GM12865 (cell line): Measurements from ENCODE around the gene TMED3.
"Not testable (repeated sequence)": the region's sequence is repeated elsewhere in the genome, so short reads cannot be mapped to it uniquely, and the experiment has no call there.

ENCODE experiments used
- DNase-seq: peaks from one replicate; pipeline ENCODE4 v3.0.0; 2010; ENCODE audit warnings: low read depth
- H3K4me3 ChIP-seq: 2 replicates; pipeline ENCODE4 v1.5.1; 2011; ENCODE audit warnings: mild to moderate bottlenecking, low read depth, low read length, control low read depth
- TF ChIP-seq, protein P1 (sequence below): IDR thresholded peaks from 2 replicates; pipeline ENCODE4 v1.5.1; 2011; ENCODE audit warnings: low read length, control low read depth, low read depth, inconsistent platforms; ENCODE audit not compliant: insufficient read depth; ENCODE audit errors: missing control alignments

TMED3 gene

GRCh38 chr15:79315623-79316328 is 4.9 kb downstream of the TMED3 start:
- H3K4me3 ChIP-seq = no peak overlapping the region
- TF ChIP-seq, protein P1, sequence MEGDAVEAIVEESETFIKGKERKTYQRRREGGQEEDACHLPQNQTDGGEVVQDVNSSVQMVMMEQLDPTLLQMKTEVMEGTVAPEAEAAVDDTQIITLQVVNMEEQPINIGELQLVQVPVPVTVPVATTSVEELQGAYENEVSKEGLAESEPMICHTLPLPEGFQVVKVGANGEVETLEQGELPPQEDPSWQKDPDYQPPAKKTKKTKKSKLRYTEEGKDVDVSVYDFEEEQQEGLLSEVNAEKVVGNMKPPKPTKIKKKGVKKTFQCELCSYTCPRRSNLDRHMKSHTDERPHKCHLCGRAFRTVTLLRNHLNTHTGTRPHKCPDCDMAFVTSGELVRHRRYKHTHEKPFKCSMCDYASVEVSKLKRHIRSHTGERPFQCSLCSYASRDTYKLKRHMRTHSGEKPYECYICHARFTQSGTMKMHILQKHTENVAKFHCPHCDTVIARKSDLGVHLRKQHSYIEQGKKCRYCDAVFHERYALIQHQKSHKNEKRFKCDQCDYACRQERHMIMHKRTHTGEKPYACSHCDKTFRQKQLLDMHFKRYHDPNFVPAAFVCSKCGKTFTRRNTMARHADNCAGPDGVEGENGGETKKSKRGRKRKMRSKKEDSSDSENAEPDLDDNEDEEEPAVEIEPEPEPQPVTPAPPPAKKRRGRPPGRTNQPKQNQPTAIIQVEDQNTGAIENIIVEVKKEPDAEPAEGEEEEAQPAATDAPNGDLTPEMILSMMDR = no peak
- no peak for DNase-seq

GRCh38 chr15:79316864-79317263 is 6.0 kb downstream of the TMED3 start:
- TF ChIP-seq, protein P1 = no peak
- H3K4me3 ChIP-seq = no peak overlapping the region
- no peak for DNase-seq

- not testable (repeated sequence) for DNase-seq, H3K4me3 ChIP-seq
Observed at GRCh38 chr15:79319973-79320372, 9.1 kb downstream of the TMED3 start.

- DNase-seq = no peak
- TF ChIP-seq, protein P1 = no peak
- H3K4me3 ChIP-seq = no peak overlapping the region
Observed at GRCh38 chr15:79321876-79322275, 11.0 kb downstream of the TMED3 start.

- no peak overlapping the region for H3K4me3 ChIP-seq
- DNase-seq = no peak
- TF ChIP-seq, protein P1 = no peak
Observed at GRCh38 chr15:79322306-79322705, 11.4 kb downstream of the TMED3 start.

- TF ChIP-seq, protein P1 = no peak
- H3K4me3 ChIP-seq = no peak overlapping the region
- DNase-seq = no peak
Observed at GRCh38 chr15:79322945-79323344, 12.0 kb downstream of the TMED3 start.

DNA sequence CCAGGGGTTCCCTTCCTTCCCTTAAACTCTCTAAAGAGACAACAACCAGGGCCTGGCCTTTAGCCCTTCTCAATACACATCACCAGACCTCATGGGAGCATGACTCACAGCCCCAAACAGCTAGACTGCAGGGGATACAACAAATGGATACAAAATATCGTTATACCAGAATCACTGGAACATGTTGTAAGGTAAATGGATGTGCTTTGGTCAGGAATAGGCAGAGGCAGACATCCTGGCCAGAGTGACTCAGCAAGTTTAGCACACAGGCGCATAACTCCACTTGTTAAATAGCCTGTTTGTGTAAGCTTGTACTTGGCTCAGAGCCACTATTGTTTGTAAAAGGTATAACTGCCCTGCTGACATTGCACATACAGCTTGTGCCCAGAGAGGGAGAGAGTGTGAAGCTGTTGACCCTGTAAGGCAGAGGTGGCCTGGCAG is 18.3 kb downstream of the TMED3 start:
- no peak for DNase-seq
- TF ChIP-seq, protein P1 = no peak
- H3K4me3 ChIP-seq = no peak overlapping the region
